Kidney (tissue), 14 donors: Measurements from ENCODE around the gene PPP1R2B. TPM values are rescaled to one million over a fixed set of nuclear protein-coding genes. Genes with fewer than 3 reads are reported as not detected.

Experiments used
- DNase-seq, 5 donors: peaks; one replicate each; pipeline ENCODE4 v3.0.0-alpha.2; 2013 to 2020
- FAIRE-seq: peaks from 2 replicates; lab custom pipeline; 2012; peaks lifted over from hg19 to GRCh38; lab: Jason Lieb, UNC
- H3K27ac ChIP-seq, 2 donors: one replicate each; pipeline ENCODE4 v1.7.0; 2013; ENCODE audit warnings: low read depth in 2 of 2, low read length in 2 of 2, inconsistent platforms in 1 of 2
- H3K27me3 ChIP-seq: one replicate; pipeline ENCODE4 v1.7.1; 2013; ENCODE audit warnings: low read length, inconsistent platforms; ENCODE audit not compliant: control insufficient read depth, insufficient read depth
- H3K36me3 ChIP-seq, 3 donors: one replicate each; pipeline versions ENCODE4 v1.7.0 to v1.7.1; 2013; ENCODE audit warnings: low read length in 3 of 3, control low read depth in 1 of 3, inconsistent platforms in 1 of 3; ENCODE audit not compliant: insufficient read depth in 3 of 3, control insufficient read depth in 2 of 3
- H3K4me1 ChIP-seq, 3 donors: one replicate each; pipeline versions ENCODE4 v1.7.0 to v1.7.1; 2013; ENCODE audit warnings: low read length in 3 of 3, inconsistent platforms in 1 of 3, low read depth in 1 of 3; ENCODE audit not compliant: control insufficient read depth in 2 of 3, insufficient read depth in 2 of 3
- H3K4me3 ChIP-seq, 3 donors: one replicate each; pipeline versions ENCODE4 v1.7.0 to v1.8.1; 2013; ENCODE audit warnings: low read length in 3 of 3, control low read depth in 1 of 3, inconsistent platforms in 1 of 3
- H3K9ac ChIP-seq, 3 donors: one replicate each; pipeline versions ENCODE4 v1.7.0 to v1.7.1; 2013; ENCODE audit warnings: low read length in 3 of 3, control low read depth in 1 of 3, inconsistent platforms in 1 of 3
- H3K9me3 ChIP-seq, 3 donors: one replicate each; pipeline versions ENCODE4 v1.7.0 to v1.7.1; 2013; ENCODE audit warnings: low read length in 3 of 3, control low read depth in 1 of 3, inconsistent platforms in 1 of 3; ENCODE audit not compliant: control insufficient read depth in 2 of 3, insufficient read depth in 1 of 3
- intact Hi-C: fragments of 100-400 bp; cut with DNase I; formaldehyde crosslinking; loops from one replicate; pipeline ENCODE4 v1.11.1; 2022
- polyA plus RNA-seq: library from polyadenylated mRNA; stranded (reverse); fragments of 350-450 nt; fragmentation: Illumina TruSeq; extraction: RNeasy Lipid Tissue Mini Kit (QIAGEN cat#74804); gene quantifications from one replicate; pipeline ENCODE4 v1.2.3, GENCODE V29; 2014; ENCODE audit warnings: low read depth, low replicate concordance; ENCODE audit not compliant: insufficient read depth
- total RNA-seq: library from RNA; stranded (reverse); fragmentation: NEBNext Ultra II Directional; extraction: Animal tissue kit (Norgen Biotek cat#: 25700); gene quantifications from one replicate; pipeline ENCODE4 v1.2.1, GENCODE V29; 2021
- TF ChIP-seq, protein P1 (sequence below): IDR thresholded peaks from 3 replicates; pipeline ENCODE4 v1.5.1; 2012; ENCODE audit warnings: mild to moderate bottlenecking, moderate library complexity, borderline replicate concordance; ENCODE audit not compliant: insufficient read depth; ENCODE audit errors: extremely low read depth
- donor health status: control.
- donor health status: control.
- donor health status: control.
- donor health status: control.
- donor health status: control.
- donor health status: DM: yes; HTN: yes; CAD: no.
- donor health status: Normal renal cell carcinoma (clear cell type).

PPP1R2B gene
- total and polyA plus RNA-seq, 2 donors from 2014 or later, result not detected

DNA sequence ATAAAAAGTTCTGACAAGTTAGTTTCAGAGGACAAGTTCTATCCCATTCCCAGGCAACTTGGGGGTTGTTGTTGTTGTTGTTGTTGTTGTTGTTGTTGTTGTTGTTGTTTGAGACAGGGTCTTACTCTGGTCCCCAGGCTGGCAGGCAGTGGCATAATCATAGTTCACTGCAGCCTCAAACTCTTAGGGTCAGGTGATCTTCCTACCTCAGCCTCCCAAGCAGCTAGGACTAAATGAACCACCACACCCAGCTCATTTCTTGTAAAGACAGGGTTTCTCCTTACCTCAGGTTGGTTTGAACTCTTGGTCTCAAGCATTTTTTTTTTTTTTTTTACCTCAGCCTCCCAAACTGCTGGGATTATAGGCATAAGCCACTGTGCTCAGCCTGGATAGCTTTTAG, 15.3 kb downstream of the PPP1R2B start:
- no peak overlapping the region for H3K27ac ChIP-seq
- H3K4me3 ChIP-seq, result no peak overlapping the region
- no peaks in the 10 kb centered on the region for H3K27me3 ChIP-seq
- H3K4me1 ChIP-seq, result no peaks in the 10 kb centered on the region
- TF ChIP-seq, protein P1, sequence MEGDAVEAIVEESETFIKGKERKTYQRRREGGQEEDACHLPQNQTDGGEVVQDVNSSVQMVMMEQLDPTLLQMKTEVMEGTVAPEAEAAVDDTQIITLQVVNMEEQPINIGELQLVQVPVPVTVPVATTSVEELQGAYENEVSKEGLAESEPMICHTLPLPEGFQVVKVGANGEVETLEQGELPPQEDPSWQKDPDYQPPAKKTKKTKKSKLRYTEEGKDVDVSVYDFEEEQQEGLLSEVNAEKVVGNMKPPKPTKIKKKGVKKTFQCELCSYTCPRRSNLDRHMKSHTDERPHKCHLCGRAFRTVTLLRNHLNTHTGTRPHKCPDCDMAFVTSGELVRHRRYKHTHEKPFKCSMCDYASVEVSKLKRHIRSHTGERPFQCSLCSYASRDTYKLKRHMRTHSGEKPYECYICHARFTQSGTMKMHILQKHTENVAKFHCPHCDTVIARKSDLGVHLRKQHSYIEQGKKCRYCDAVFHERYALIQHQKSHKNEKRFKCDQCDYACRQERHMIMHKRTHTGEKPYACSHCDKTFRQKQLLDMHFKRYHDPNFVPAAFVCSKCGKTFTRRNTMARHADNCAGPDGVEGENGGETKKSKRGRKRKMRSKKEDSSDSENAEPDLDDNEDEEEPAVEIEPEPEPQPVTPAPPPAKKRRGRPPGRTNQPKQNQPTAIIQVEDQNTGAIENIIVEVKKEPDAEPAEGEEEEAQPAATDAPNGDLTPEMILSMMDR, result no peak
- intact Hi-C loops, result no loop called here
- H3K9ac ChIP-seq, result no peak overlapping the region
- DNase-seq, result no peak
- H3K36me3 ChIP-seq, result no peaks in the 10 kb centered on the region
- peaks cover 0 to 3% (median 0%) of the 10 kb centered on the region in 3 donors for H3K9me3 ChIP-seq
- no peak for FAIRE-seq

GRCh38 chr5:156870498-156870839, 20.4 kb downstream of the PPP1R2B start:
- DNase-seq (no peak), FAIRE-seq (no peak)

DNA sequence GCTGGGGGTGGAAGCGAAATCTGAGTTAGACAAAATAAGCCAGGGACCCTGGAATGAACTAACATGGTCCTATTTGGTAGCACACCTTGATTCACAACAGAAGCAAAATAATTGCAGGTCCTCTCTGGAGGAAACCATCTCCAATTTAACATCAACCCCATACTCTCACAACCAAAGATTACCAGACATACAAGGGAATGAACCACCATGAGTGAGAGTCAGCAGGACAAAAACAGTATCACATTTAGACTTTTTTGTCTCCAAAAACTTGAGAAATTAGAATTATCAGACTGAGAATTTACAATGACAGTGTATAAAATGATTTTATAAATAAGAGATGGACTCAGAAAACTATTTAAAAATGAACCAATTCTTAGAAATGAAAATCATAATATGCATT, 21.1 kb downstream of the PPP1R2B start:
- H3K4me3 ChIP-seq, result no peak overlapping the region
- H3K36me3 ChIP-seq, result no peaks in the 10 kb centered on the region
- no peak overlapping the region for H3K27ac ChIP-seq
- intact Hi-C loops, result no loop called here
- TF ChIP-seq, protein P1, result no peak
- DNase-seq (no peak), FAIRE-seq (no peak)
- H3K9ac ChIP-seq, result no peak overlapping the region
- H3K27me3 ChIP-seq, result no peaks in the 10 kb centered on the region
- H3K9me3 ChIP-seq, result peaks cover 0 to 8% (median 0%) of the 10 kb centered on the region in 3 donors
- no peaks in the 10 kb centered on the region for H3K4me1 ChIP-seq

More at GRCh38 chr5:156870498-156870839, 20.4 kb downstream of the PPP1R2B start:
- intact Hi-C loops, result no loop called here
- H3K9me3 ChIP-seq, result peaks cover 0 to 8% (median 0%) of the 10 kb centered on the region in 3 donors
- TF ChIP-seq, protein P1, result no peak
- H3K4me1 ChIP-seq, result no peaks in the 10 kb centered on the region
- no peaks in the 10 kb centered on the region for H3K27me3 ChIP-seq
- H3K4me3 ChIP-seq, result no peak overlapping the region
- no peaks in the 10 kb centered on the region for H3K36me3 ChIP-seq
- H3K27ac ChIP-seq, result no peak overlapping the region
- H3K9ac ChIP-seq, result no peak overlapping the region

- Histone ChIP-seq H3K27ac (no peak overlapping the region), H3K27me3 (no peaks in the 10 kb centered on the region), H3K9ac (no peak overlapping the region), H3K4me1 (no peaks in the 10 kb centered on the region), H3K4me3 (no peak overlapping the region), H3K9me3 (no peaks in the 10 kb centered on the region), H3K36me3 (no peaks in the 10 kb centered on the region)
- intact Hi-C loops, result no loop called here
- FAIRE-seq (no peak), DNase-seq (no peak)
- TF ChIP-seq, protein P1, result no peak
Observed at GRCh38 chr5:156879665-156880285, 29.7 kb downstream of the PPP1R2B start.
